Measurements from ENCODE around the gene LITAFD. TPM values are rescaled to one million over a fixed set of nuclear protein-coding genes. Genes with fewer than 3 reads are reported as not detected.

LITAFD gene
- total and polyA plus RNA-seq, 4 donors: 0.33 TPM; not detected in 3

GRCh38 chr16:8903004-8903403 is 20.9 kb downstream of the LITAFD start:
- 98% methylated on average over 9 of the region's 9 CpGs for WGBS (ENCODE audit: insufficient coverage)
- Histone ChIP-seq H3K9me3 (ENCODE audit: control insufficient read depth, insufficient read depth, low read length) (no peaks in the 10 kb centered on the region), H3K36me3 (ENCODE audit: control insufficient read depth, insufficient read depth, low read length) (peaks cover 68% of the 10 kb centered on the region), H3K27me3 (ENCODE audit: control insufficient read depth, insufficient read depth, low read length) (no peaks in the 10 kb centered on the region), H3K4me1 (ENCODE audit: control insufficient read depth, insufficient read depth, low read length) (no peaks in the 10 kb centered on the region), H3K27ac (ENCODE audit: low read depth, low read length) (no peak overlapping the region), H3K4me3 (ENCODE audit: low read depth, low read length) (no peak overlapping the region)
- no peak for DNase-seq (ENCODE audit: low read depth in 4 of 6, low spot score in 6 of 6)

GRCh38 chr16:8904018-8904430 is 21.9 kb downstream of the LITAFD start:
- H3K27me3 ChIP-seq (ENCODE audit: control insufficient read depth, insufficient read depth, low read length): no peaks in the 10 kb centered on the region
- no peaks in the 10 kb centered on the region for H3K9me3 ChIP-seq (ENCODE audit: control insufficient read depth, insufficient read depth, low read length)
- H3K4me3 ChIP-seq (ENCODE audit: low read depth, low read length): no peak overlapping the region
- DNase-seq (ENCODE audit: low read depth in 4 of 6, low spot score in 6 of 6): no peak
- H3K36me3 ChIP-seq (ENCODE audit: control insufficient read depth, insufficient read depth, low read length): peaks cover 63% of the 10 kb centered on the region
- WGBS (ENCODE audit: insufficient coverage): 92% methylated on average over 8 of the region's 8 CpGs
- no peak overlapping the region for H3K27ac ChIP-seq (ENCODE audit: low read depth, low read length)
- H3K4me1 ChIP-seq (ENCODE audit: control insufficient read depth, insufficient read depth, low read length): no peaks in the 10 kb centered on the region

DNA sequence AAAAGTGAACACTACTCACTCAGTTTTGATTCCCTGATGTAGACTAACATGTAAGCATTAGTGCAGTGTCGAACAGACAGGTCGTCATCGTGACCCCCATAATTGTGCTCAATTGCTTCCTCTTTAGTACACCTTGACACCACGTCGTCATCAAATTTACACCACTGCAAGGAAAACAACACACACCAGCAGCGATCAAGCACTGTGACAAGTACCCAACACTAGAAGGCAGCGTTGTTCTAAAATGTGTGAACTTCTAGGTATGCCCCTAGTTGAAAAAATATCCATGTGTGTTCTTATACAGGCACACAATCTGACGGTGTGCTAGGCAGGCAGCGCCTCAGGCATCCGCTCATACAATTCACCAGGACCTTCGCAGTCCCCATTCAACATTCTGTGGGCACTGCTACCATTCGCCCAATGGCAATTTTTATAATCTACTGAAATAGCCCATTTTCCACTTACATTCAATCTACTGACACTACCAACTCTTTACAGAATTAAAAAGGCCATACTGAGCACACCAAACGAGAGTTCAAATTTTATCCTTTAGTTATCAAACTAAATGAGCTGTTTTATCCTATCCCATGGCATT is 23.1 kb downstream of the LITAFD start:
- H3K4me1 ChIP-seq (ENCODE audit: control insufficient read depth, insufficient read depth, low read length): no peaks in the 10 kb centered on the region
- 79% methylated on average over 11 of the region's 13 CpGs for WGBS (ENCODE audit: insufficient coverage)
- peak in 2 of 6 donors; percentile 38 to 62 for DNase-seq (ENCODE audit: low read depth in 4 of 6, low spot score in 6 of 6)
- no peak overlapping the region for H3K27ac ChIP-seq (ENCODE audit: low read depth, low read length)
- no peaks in the 10 kb centered on the region for H3K9me3 ChIP-seq (ENCODE audit: control insufficient read depth, insufficient read depth, low read length)
- H3K36me3 ChIP-seq (ENCODE audit: control insufficient read depth, insufficient read depth, low read length): peaks cover 66% of the 10 kb centered on the region
- H3K27me3 ChIP-seq (ENCODE audit: control insufficient read depth, insufficient read depth, low read length): no peaks in the 10 kb centered on the region
- no peak overlapping the region for H3K4me3 ChIP-seq (ENCODE audit: low read depth, low read length)

- Histone ChIP-seq H3K9me3 (ENCODE audit: control insufficient read depth, insufficient read depth, low read length) (no peaks in the 10 kb centered on the region), H3K36me3 (ENCODE audit: control insufficient read depth, insufficient read depth, low read length) (peaks cover 68% of the 10 kb centered on the region), H3K4me1 (ENCODE audit: control insufficient read depth, insufficient read depth, low read length) (no peaks in the 10 kb centered on the region), H3K27ac (ENCODE audit: low read depth, low read length) (no peak overlapping the region), H3K4me3 (ENCODE audit: low read depth, low read length) (no peak overlapping the region), H3K27me3 (ENCODE audit: control insufficient read depth, insufficient read depth, low read length) (no peaks in the 10 kb centered on the region)
- no peak for DNase-seq (ENCODE audit: low read depth in 4 of 6, low spot score in 6 of 6)
- WGBS (ENCODE audit: insufficient coverage): 83% methylated on average over 5 of the region's 14 CpGs
Observed at GRCh38 chr16:8905795-8906591, 23.8 kb downstream of the LITAFD start.

DNA sequence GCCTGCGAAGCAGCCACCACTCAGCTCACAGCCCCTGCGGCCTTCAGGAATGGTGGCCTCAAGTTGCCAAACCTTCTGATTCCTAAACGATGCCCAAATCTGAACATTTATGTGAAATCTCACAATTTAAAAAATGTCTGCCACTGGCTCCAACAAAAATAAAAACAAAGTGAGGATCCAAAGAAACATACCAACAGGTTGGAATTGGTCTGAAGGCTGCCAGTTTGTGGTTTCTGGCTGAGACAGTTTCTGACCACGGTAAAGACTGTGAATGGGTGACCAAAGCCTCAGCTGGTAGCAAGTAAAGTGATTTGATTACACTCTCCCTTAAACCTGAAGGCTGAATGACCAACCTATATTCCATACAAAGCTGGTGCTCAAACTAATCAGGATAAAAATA is 24.9 kb downstream of the LITAFD start:
- Histone ChIP-seq H3K27me3 (ENCODE audit: control insufficient read depth, insufficient read depth, low read length) (no peaks in the 10 kb centered on the region), H3K4me1 (ENCODE audit: control insufficient read depth, insufficient read depth, low read length) (no peaks in the 10 kb centered on the region), H3K4me3 (ENCODE audit: low read depth, low read length) (no peak overlapping the region), H3K36me3 (ENCODE audit: control insufficient read depth, insufficient read depth, low read length) (peaks cover 68% of the 10 kb centered on the region), H3K27ac (ENCODE audit: low read depth, low read length) (no peak overlapping the region), H3K9me3 (ENCODE audit: control insufficient read depth, insufficient read depth, low read length) (no peaks in the 10 kb centered on the region)
- DNase-seq (ENCODE audit: low read depth in 4 of 6, low spot score in 6 of 6): no peak
- 100% methylated on average over 3 of the region's 4 CpGs for WGBS (ENCODE audit: insufficient coverage)

DNA sequence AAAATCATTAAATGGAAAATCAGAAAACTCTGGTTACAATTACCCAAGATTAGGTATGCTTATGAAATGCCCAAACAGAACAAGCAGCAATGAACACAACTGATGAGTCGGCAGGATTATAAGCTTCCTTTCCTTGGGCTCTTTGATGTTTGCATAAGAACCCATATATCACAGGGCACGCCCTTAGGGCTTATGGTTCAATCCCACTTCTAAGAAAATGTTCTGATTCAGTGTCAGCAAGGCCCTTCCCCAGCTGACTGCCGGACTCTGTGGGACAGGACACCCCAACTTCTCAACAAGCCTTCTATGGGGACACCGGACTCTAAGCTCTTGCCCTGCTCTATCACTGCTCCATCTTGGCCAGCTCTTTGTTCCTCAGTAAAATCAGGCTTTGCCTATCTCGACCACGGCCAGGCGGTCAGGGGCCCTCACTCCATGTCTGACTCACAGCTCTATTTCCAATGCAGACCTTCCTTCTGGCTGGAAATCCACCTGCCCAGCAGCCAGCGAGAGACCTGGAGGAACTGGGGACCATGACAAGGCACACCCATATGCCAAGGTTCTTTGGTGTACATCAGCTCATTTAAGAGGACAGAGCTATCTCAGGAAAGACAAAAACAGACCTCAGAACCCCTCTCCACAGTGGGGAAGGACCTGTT is 26.8 kb downstream of the LITAFD start:
- Histone ChIP-seq H3K27me3 (ENCODE audit: control insufficient read depth, insufficient read depth, low read length) (no peaks in the 10 kb centered on the region), H3K4me3 (ENCODE audit: low read depth, low read length) (no peak overlapping the region), H3K36me3 (ENCODE audit: control insufficient read depth, insufficient read depth, low read length) (peaks cover 62% of the 10 kb centered on the region), H3K27ac (ENCODE audit: low read depth, low read length) (no peak overlapping the region), H3K4me1 (ENCODE audit: control insufficient read depth, insufficient read depth, low read length) (no peaks in the 10 kb centered on the region), H3K9me3 (ENCODE audit: control insufficient read depth, insufficient read depth, low read length) (no peaks in the 10 kb centered on the region)
- WGBS (ENCODE audit: insufficient coverage): 96% methylated on average over 7 of the region's 8 CpGs
- DNase-seq (ENCODE audit: low read depth in 4 of 6, low spot score in 6 of 6): no peak

GRCh38 chr16:8910811-8911210 is 28.7 kb downstream of the LITAFD start:
- no peak for DNase-seq (ENCODE audit: low read depth in 4 of 6, low spot score in 6 of 6)
- no peaks in the 10 kb centered on the region for H3K9me3 ChIP-seq (ENCODE audit: control insufficient read depth, insufficient read depth, low read length)
- H3K36me3 ChIP-seq (ENCODE audit: control insufficient read depth, insufficient read depth, low read length): peaks cover 58% of the 10 kb centered on the region

DNA sequence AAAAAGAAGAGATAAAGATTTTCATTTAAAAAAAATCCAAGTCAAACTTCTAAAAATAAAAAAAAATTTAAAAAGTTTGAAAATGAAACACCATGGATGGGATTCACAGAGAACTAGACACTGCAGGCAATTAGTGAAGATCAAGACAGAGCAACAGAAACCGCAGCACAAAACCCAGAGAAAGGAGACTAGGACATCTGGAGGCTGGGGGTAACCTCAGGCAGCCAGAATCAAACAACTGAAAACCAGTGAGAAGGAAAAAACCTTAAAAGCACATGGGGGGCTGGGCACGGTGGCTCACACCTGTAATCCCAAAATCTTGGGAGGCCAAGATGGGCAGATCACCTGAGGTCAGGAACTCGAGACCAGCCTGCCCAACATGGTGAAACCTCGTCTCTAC is 30.6 kb downstream of the LITAFD start:
- WGBS (ENCODE audit: insufficient coverage): 96% methylated on average over 4 of the region's 4 CpGs
- H3K27ac ChIP-seq (ENCODE audit: low read depth, low read length): no peak overlapping the region
- no peaks in the 10 kb centered on the region for H3K4me1 ChIP-seq (ENCODE audit: control insufficient read depth, insufficient read depth, low read length)
- H3K36me3 ChIP-seq (ENCODE audit: control insufficient read depth, insufficient read depth, low read length): peaks cover 50% of the 10 kb centered on the region
- H3K27me3 ChIP-seq (ENCODE audit: control insufficient read depth, insufficient read depth, low read length): no peaks in the 10 kb centered on the region
- H3K9me3 ChIP-seq (ENCODE audit: control insufficient read depth, insufficient read depth, low read length): no peaks in the 10 kb centered on the region
- no peak overlapping the region for H3K4me3 ChIP-seq (ENCODE audit: low read depth, low read length)
- DNase-seq (ENCODE audit: low read depth in 4 of 6, low spot score in 6 of 6): no peak

More at GRCh38 chr16:8910811-8911210, 28.7 kb downstream of the LITAFD start:
- no peak overlapping the region for H3K27ac ChIP-seq (ENCODE audit: low read depth, low read length)
- no CpG with 5 or more reads among the region's 1 CpG for WGBS (ENCODE audit: insufficient coverage)
- H3K4me3 ChIP-seq (ENCODE audit: low read depth, low read length): no peak overlapping the region
- H3K4me1 ChIP-seq (ENCODE audit: control insufficient read depth, insufficient read depth, low read length): no peaks in the 10 kb centered on the region
- no peaks in the 10 kb centered on the region for H3K27me3 ChIP-seq (ENCODE audit: control insufficient read depth, insufficient read depth, low read length)

DNA sequence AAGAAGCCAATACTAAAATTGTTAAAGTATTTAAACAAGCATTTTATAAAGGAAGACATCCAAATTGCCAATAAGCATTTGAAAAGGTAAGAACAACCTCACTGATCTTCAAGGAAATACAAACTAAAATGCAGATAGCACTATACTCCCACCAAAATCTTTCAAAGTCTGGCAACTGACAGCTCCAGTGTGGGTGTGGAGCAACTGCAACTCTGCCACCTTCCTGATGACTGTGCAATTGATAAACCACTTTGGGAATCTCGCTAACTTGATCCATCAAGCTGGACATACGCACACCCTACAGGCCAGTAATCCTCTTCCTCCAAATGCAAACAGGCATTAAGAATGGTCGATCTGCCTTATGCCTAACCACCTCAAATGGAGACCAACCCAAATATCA is 31.9 kb downstream of the LITAFD start:
- H3K4me3 ChIP-seq (ENCODE audit: low read depth, low read length): no peak overlapping the region
- WGBS (ENCODE audit: insufficient coverage): 100% methylated on average over 2 of the region's 3 CpGs

More for the DNA sequence above, 31.9 kb downstream of the LITAFD start:
- Histone ChIP-seq H3K27me3 (ENCODE audit: control insufficient read depth, insufficient read depth, low read length) (no peaks in the 10 kb centered on the region), H3K27ac (ENCODE audit: low read depth, low read length) (no peak overlapping the region), H3K4me1 (ENCODE audit: control insufficient read depth, insufficient read depth, low read length) (no peaks in the 10 kb centered on the region), H3K9me3 (ENCODE audit: control insufficient read depth, insufficient read depth, low read length) (no peaks in the 10 kb centered on the region), H3K36me3 (ENCODE audit: control insufficient read depth, insufficient read depth, low read length) (peaks cover 55% of the 10 kb centered on the region)
- DNase-seq (ENCODE audit: low read depth in 4 of 6, low spot score in 6 of 6): no peak
